ENCODE measurements around the gene LIME1.
A peak's percentile ranks its signal among the peaks of the same experiment; 100 is the strongest.

LIME1 gene

DNA sequence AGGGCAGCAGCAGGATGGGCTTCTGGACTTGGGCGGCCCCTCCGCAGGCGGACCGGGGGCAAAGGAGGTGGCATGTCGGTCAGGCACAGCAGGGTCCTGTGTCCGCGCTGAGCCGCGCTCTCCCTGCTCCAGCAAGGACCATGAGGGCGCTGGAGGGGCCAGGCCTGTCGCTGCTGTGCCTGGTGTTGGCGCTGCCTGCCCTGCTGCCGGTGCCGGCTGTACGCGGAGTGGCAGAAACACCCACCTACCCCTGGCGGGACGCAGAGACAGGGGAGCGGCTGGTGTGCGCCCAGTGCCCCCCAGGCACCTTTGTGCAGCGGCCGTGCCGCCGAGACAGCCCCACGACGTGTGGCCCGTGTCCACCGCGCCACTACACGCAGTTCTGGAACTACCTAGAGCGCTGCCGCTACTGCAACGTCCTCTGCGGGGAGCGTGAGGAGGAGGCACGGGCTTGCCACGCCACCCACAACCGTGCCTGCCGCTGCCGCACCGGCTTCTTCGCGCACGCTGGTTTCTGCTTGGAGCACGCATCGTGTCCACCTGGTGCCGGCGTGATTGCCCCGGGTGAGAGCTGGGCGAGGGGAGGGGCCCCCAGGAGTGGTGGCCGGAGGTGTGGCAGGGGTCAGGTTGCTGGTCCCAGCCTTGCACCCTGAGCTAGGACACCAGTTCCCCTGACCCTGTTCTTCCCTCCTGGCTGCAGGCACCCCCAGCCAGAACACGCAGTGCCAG is 39.7 kb upstream of the LIME1 start, which contains the start of gene TNFRSF6B:
Gene TNFRSF6B (plus strand): TSS at position 25 of the 729 bp plus-strand sequence. CDS start 116 bp downstream, at position 141.
- DNase-seq = no peak

GRCh38 chr20:63697357-63697867 is 39.1 kb upstream of the LIME1 start:
- no peak for DNase-seq

DNA sequence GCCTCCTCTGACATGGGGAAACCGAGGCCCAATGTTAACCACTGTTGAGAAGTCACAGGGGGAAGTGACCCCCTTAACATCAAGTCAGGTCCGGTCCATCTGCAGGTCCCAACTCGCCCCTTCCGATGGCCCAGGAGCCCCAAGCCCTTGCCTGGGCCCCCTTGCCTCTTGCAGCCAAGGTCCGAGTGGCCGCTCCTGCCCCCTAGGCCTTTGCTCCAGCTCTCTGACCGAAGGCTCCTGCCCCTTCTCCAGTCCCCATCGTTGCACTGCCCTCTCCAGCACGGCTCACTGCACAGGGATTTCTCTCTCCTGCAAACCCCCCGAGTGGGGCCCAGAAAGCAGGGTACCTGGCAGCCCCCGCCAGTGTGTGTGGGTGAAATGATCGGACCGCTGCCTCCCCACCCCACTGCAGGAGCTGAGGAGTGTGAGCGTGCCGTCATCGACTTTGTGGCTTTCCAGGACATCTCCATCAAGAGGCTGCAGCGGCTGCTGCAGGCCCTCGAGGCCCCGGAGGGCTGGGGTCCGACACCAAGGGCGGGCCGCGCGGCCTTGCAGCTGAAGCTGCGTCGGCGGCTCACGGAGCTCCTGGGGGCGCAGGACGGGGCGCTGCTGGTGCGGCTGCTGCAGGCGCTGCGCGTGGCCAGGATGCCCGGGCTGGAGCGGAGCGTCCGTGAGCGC is 38.5 kb upstream of the LIME1 start:
- no peak for DNase-seq

DNA sequence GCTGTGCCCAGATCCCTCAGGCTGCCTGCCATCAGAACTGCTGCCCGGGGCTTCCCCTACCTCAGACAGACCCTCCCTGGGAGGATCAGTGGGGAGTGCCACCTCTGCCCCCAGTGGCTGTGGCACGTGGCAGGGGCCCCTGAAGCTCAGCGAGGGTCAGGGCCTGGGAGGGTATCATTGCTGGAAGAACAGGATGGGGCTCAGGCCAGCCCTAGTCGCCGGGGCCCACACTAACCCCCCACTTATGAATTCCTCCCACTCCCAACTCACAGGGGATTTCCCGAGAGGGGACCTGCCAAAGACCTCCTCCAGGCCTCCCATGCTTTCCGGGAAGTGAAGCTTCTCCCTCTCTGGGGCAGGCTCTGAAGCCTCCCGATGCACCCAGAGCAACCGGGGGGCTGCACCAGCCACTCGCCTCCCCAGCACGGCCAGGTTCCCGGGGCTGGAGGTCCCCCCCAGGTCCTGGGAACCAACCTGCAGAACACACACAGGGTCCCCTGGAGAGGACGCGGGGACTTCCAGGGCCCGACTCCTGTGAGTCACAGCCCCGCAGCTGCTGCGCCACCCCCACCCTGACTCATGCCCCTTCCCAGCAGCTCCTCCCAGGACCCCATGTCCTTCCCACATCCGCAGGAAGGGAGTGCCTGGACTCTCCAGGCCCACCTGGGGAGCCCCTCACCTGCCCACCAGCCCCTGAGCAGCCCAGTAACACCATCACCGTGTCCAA is 37.6 kb upstream of the LIME1 start:
- DNase-seq = no peak

- no peak for DNase-seq
Observed at GRCh38 chr20:63699466-63700198, 36.8 kb upstream of the LIME1 start.

DNA sequence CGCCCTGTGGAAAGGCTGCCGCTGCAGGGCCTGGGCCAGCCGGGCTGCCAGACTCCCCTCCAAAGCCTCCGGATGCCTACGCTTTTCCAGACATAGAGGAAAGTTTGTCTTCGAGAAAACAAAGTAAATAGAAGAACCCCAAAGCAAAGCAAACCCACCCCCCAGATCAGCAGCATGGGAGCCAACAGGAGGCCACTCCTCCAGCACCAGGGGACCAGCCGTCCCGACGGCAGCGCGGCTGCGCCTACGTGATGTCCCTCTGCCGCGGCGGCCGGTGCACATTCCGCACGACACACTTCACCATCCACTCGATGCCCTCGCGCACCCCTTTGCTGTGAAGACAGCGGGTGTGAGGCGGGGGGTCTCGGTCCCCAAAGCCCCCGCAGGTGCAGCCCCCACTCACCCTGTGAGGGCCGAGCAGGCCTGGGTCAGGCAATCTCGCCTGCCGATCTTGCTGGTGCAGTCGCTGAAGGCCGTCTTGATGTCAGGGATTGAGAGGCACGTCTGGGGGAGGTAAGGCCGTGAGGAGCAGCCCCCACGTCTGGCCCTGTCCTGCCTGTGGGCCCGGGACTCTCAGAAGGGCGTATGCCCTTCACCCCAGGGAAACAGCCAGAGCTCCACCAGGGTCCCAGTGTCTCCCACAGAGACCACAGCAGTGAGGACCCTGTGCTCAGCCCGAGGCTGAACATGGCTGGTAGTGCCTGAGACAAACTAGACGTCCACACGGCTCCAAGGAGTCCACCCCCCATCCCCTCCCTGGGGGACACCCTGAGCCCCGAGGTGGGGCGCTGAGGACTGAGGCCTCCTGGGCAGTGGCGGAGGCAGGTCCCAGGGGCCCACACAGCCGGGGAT is 36.0 kb upstream of the LIME1 start:
- no peak for DNase-seq

- no peak for DNase-seq
Observed at GRCh38 chr20:63701051-63701328, 35.5 kb upstream of the LIME1 start.

- no peak for DNase-seq
Observed at GRCh38 chr20:63701329-63702035, 35.0 kb upstream of the LIME1 start.

GRCh38 chr20:63702036-63702665 is 34.3 kb upstream of the LIME1 start:
- no peak for DNase-seq

- DNase-seq = no peak
Observed at GRCh38 chr20:63702751-63703470, 33.6 kb upstream of the LIME1 start.

DNA sequence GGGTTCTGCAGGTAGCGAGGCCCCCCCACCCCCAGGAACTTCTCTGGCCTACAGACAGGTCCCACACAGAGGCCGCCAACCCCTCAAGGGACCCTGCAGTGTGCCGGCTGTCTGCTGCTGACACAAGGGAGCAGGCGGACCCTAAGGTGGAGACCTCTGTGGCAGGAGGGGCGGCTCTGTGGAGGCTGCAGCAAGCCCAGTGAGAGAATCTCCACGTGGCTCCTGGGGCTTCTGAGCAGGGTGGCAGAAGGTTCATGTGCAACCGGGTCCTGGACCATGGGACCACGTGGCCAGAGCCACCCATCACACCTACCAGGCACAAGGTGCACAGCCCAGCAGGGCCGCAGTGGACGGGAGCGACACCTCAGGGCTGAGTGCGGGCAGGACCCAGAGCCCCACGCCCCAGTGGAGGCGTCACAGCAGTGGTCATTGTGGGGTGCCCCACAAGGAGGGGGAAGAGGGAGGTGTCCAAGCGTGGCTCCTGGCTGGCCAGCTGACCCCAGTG is 32.9 kb upstream of the LIME1 start:
- DNase-seq = no peak

DNA sequence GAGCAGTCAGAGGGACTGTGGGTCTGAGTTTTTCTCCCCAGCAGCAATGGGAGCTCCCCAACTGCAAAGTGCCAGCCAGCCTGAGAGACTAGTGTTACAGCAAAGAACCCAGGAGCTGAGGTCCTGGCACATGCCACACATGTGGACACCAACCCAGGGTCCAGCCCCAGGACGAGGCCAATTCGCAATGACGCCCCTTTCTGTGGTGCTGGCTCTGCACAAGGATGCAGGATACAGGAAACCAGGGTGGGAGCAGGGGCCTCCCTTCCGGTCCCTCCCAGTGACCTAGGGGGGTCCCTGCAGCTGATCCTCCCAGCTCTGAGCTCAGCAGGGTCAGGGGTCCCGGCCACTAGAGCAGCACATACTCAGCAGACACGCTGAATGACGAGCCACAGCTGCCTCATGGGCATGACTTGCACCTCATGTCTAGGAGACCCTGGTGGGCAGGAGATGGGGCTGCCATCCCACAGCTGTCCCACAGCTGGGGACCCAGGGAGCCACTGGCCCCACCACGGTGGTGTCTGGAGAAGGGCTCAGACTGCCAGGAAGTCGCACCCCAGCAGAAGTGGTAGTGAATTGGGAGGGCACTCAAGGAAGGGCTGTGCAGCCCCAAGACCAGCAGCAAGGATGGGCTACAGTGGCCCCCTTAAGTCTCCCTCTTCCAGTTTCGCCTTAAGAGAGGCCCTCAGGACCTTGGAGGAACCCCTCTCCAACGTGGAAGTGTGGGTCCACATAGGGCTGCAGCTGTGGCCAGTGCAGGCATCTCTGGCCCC is 32.3 kb upstream of the LIME1 start:
- DNase-seq = no peak

GRCh38 chr20:63704749-63705117 is 31.7 kb upstream of the LIME1 start:
- DNase-seq = no peak

GRCh38 chr20:63705232-63706026 is 31.0 kb upstream of the LIME1 start:
- no peak for DNase-seq

- no peak for DNase-seq
Observed at GRCh38 chr20:63706027-63706695, 30.3 kb upstream of the LIME1 start.

DNA sequence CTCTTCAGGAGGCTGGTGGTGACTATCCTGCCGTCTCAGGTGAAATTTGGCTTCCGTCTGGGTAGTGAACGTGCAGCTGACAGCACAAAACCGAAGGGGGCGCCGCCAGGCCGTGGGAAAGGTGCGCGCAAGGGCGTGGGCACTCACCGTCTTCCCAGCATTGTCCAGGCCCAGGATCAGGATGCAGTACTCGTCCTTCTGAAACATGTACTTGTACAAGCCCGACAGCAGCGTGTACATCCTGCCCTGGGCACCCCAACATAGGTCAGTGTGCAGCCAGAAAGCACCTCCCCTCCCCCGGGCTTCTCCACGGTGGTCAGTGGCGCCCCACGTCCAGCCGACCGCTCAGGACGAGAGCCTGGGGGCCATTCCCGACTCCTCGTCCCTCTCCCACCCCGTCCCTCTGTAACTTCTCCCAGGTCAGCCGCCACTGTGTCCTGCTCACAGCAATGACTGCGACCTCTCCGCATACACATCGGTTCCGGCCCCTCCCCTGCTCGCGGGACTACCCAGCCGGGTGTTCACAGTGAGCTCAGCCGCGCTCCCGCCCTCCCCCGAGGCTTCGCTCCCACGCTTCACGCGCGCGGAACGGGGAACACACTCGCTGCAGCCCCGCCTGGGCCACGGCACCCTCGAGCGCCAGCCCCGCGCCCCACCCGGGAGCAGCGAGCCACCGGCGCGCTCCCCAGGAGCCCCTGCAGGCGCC is 29.5 kb upstream of the LIME1 start:
- peak in 8 of 58 donors; percentile 18 to 65 (median 42) for DNase-seq

Measured in anterior cingulate cortex (tissue), 58 donors.